ENCODE data around the gene TAP1.

TAP1 gene

GRCh38 chr6:32843331-32843978, 10.0 kb downstream of the TAP1 start:
- H3K9me3 ChIP-seq (ENCODE audit: low read length): peaks cover 7% of the 10 kb centered on the region
- peaks cover 7% of the 10 kb centered on the region for H3K4me1 ChIP-seq (ENCODE audit: insufficient read depth, low read length)
- peak overlapping the region; percentile 30 for H3K4me3 ChIP-seq (ENCODE audit: low read length)
- no peak overlapping the region for H2AFZ ChIP-seq (ENCODE audit: low read depth, low read length)
- H3K36me3 ChIP-seq (ENCODE audit: insufficient read depth, low read length): no peaks in the 10 kb centered on the region
- peaks cover 57% of the 10 kb centered on the region for H3K27me3 ChIP-seq (ENCODE audit: insufficient read depth, low read length)

DNA sequence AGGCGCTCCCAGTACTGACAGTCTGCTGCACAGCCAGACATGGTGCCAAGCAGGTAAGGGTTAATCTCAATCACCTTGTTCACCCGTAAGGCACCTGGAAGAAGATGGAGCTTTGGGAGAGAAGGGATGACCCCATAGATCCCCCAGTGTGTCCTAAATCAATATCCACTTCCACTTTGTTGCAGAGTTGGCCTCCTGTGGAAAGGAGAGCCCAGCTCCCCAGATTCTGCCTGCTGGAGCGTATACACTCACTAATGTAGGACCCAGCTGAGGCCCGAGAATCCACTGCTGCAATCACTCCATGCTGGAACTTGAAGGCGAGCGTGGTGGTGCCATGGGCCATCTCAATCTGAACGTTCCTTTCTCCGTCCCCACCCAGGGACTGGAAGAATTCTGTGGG, 10.8 kb downstream of the TAP1 start:
- no peak overlapping the region for H2AFZ ChIP-seq (ENCODE audit: low read depth, low read length)
- peaks cover 53% of the 10 kb centered on the region for H3K27me3 ChIP-seq (ENCODE audit: insufficient read depth, low read length)
- H3K4me1 ChIP-seq (ENCODE audit: insufficient read depth, low read length): peaks cover 11% of the 10 kb centered on the region
- H3K9me3 ChIP-seq (ENCODE audit: low read length): peaks cover 7% of the 10 kb centered on the region
- no peaks in the 10 kb centered on the region for H3K36me3 ChIP-seq (ENCODE audit: insufficient read depth, low read length)
- H3K4me3 ChIP-seq (ENCODE audit: low read length): no peak overlapping the region

GRCh38 chr6:32842021-32842650, 11.4 kb downstream of the TAP1 start:
- Histone ChIP-seq H3K4me3 (ENCODE audit: low read length) (no peak overlapping the region), H3K4me1 (ENCODE audit: insufficient read depth, low read length) (peaks cover 13% of the 10 kb centered on the region), H3K27me3 (ENCODE audit: insufficient read depth, low read length) (peaks cover 50% of the 10 kb centered on the region), H2AFZ (ENCODE audit: low read depth, low read length) (no peak overlapping the region), H3K9me3 (ENCODE audit: low read length) (peaks cover 7% of the 10 kb centered on the region), H3K36me3 (ENCODE audit: insufficient read depth, low read length) (no peaks in the 10 kb centered on the region)

- peaks cover 13% of the 10 kb centered on the region for H3K4me1 ChIP-seq (ENCODE audit: insufficient read depth, low read length)
- H3K36me3 ChIP-seq (ENCODE audit: insufficient read depth, low read length): no peaks in the 10 kb centered on the region
- H3K9me3 ChIP-seq (ENCODE audit: low read length): peaks cover 7% of the 10 kb centered on the region
- peaks cover 42% of the 10 kb centered on the region for H3K27me3 ChIP-seq (ENCODE audit: insufficient read depth, low read length)
- H3K4me3 ChIP-seq (ENCODE audit: low read length): no peak overlapping the region
- no peak overlapping the region for H2AFZ ChIP-seq (ENCODE audit: low read depth, low read length)
Measured at GRCh38 chr6:32840604-32841246, 12.8 kb downstream of the TAP1 start.

- peaks cover 32% of the 10 kb centered on the region for H3K27me3 ChIP-seq (ENCODE audit: insufficient read depth, low read length)
Measured at GRCh38 chr6:32839356-32839755, 14.1 kb downstream of the TAP1 start.

DNA sequence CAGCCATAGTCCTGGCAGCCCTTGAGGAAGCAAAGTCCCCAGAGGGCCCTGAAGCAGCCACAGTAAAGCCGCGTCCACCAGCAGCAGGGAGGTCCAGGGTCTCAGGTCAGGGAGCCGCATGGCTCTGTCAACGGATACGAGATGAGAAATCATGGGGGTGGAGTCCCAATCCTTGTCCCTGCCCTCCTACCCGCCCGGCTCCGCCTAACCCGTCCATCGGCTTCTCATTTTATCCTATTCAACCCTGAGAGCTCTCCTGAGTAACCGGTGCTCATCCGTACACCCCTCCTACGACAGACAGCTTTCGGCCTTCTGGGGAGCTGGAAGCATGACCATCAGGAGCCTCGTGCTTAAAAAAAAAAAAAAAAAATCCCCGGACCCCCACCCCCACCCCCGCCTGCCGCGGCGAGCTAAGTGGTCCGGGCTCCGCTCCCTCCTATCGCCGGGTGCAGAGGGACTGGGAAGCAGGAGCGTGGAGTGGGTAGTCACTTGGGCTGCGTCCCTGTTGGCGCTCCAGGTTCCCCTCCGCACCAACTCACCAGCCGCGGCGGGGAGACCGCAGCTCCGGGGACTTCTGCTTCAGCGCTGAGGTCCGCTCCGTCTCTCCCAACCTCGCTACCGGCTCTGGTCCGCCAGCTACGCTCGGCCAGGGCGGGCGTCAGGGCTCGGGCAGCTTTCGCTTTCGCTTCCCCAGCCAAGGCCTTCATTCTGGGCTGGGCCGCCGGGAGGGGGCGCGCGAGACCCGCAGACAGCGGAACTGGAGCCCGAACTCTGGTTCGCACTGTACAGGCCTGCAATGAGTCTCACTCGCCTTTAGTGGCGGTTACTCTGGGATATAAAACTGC, 15.2 kb downstream of the TAP1 start, which contains the start of gene TAP2:
TAP2 (minus strand) TSS at position 626 of the 845 bp plus-strand sequence; CDS start at position 120, 506 bp downstream.
- Histone ChIP-seq H3K4me1 (ENCODE audit: insufficient read depth, low read length) (peaks cover 6% of the 10 kb centered on the region), H3K27me3 (ENCODE audit: insufficient read depth, low read length) (peaks cover 22% of the 10 kb centered on the region), H2AFZ (ENCODE audit: low read depth, low read length) (peak within 1 kb of the TSS; percentile 64), H3K9me3 (ENCODE audit: low read length) (peaks cover 7% of the 10 kb centered on the region), H3K36me3 (ENCODE audit: insufficient read depth, low read length) (no peaks in the 10 kb centered on the region), H3K4me3 (ENCODE audit: low read length) (peak within 1 kb of the TSS; percentile 71)

More at GRCh38 chr6:32839356-32839755, 14.1 kb downstream of the TAP1 start:
- peaks cover 10% of the 10 kb centered on the region for H3K4me1 ChIP-seq (ENCODE audit: insufficient read depth, low read length)
- H2AFZ ChIP-seq (ENCODE audit: low read depth, low read length): no peak overlapping the region
- H3K36me3 ChIP-seq (ENCODE audit: insufficient read depth, low read length): no peaks in the 10 kb centered on the region
- peaks cover 7% of the 10 kb centered on the region for H3K9me3 ChIP-seq (ENCODE audit: low read length)
- H3K4me3 ChIP-seq (ENCODE audit: low read length): no peak overlapping the region

DNA sequence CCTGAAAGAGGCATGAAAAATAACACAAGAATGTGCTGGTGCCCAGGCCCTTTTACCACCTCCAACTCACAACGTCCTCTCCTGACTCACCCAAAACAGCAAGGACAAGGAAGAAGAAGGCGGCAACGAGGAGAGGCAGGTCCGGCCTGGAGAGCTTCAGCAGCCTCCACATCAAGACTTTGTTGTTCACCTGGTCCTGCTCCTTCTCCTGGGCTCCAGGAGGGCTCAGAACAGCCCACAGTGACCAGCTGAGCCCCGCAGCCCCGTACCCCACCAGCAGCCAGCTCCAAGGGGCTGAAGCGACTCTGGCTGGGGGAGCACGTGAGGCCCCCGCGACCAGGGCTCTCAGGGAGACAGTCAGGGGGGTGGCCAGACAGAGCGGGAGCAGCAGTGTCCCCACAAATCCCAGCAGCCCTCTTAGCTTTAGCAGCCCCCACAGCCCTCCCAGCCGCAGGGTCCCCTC, 15.8 kb downstream of the TAP1 start:
- Histone ChIP-seq H3K4me3 (ENCODE audit: low read length) (peak overlapping the region; percentile 71), H3K9me3 (ENCODE audit: low read length) (peaks cover 7% of the 10 kb centered on the region), H2AFZ (ENCODE audit: low read depth, low read length) (peak overlapping the region; percentile 64), H3K27me3 (ENCODE audit: insufficient read depth, low read length) (peaks cover 16% of the 10 kb centered on the region), H3K4me1 (ENCODE audit: insufficient read depth, low read length) (peaks cover 6% of the 10 kb centered on the region), H3K36me3 (ENCODE audit: insufficient read depth, low read length) (no peaks in the 10 kb centered on the region)

GRCh38 chr6:32836873-32837272, 16.6 kb downstream of the TAP1 start:
- Histone ChIP-seq H2AFZ (ENCODE audit: low read depth, low read length) (no peak overlapping the region), H3K4me1 (ENCODE audit: insufficient read depth, low read length) (peaks cover 6% of the 10 kb centered on the region), H3K9me3 (ENCODE audit: low read length) (peaks cover 2% of the 10 kb centered on the region), H3K4me3 (ENCODE audit: low read length) (no peak overlapping the region), H3K27me3 (ENCODE audit: insufficient read depth, low read length) (peaks cover 8% of the 10 kb centered on the region), H3K36me3 (ENCODE audit: insufficient read depth, low read length) (no peaks in the 10 kb centered on the region)

DNA sequence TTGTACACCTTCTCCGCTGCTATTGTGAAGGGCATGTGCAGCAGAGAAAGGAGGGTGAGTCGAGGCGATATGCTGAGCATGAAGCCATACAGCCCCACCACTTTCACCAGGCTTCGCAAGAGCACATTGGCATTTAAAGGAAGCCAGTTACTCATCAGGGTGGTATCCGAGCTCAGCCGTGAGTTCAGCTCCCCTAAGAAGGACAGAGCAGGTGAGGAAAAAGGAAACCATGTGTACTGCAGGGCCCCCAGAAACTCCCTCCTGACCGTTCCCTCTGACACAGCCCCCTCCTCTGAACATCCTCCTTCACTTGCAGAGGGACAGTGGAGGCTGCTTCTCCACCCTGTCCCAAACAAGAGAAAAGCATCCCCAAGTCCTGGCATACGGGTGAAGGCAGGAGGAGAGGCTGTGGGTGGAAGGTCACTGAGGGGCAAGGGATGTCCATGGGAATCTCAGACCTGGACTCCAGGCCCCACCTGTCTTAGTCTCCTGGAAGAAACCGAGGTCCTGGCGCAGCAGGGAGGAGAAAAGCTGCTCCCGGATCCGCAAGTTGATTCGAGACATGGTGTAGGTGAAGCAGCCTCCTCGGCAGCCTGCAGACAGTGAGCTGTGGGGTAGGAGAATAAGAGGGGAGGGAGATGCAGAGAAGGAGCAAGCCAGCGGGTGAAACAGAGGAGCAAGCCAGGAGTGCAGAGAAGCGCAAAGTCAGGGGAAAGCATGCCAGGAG, 18.2 kb downstream of the TAP1 start:
- H3K4me3 ChIP-seq (ENCODE audit: low read length): no peak overlapping the region
- no peaks in the 10 kb centered on the region for H3K36me3 ChIP-seq (ENCODE audit: insufficient read depth, low read length)
- no peaks in the 10 kb centered on the region for H3K27me3 ChIP-seq (ENCODE audit: insufficient read depth, low read length)
- H3K4me1 ChIP-seq (ENCODE audit: insufficient read depth, low read length): peaks cover 6% of the 10 kb centered on the region
- no peaks in the 10 kb centered on the region for H3K9me3 ChIP-seq (ENCODE audit: low read length)
- H2AFZ ChIP-seq (ENCODE audit: low read depth, low read length): no peak overlapping the region

GRCh38 chr6:32833664-32834063, 19.8 kb downstream of the TAP1 start:
- Histone ChIP-seq H3K36me3 (ENCODE audit: insufficient read depth, low read length) (no peaks in the 10 kb centered on the region), H3K27me3 (ENCODE audit: insufficient read depth, low read length) (no peaks in the 10 kb centered on the region)

GRCh38 chr6:32832535-32832934, 21.0 kb downstream of the TAP1 start:
- Histone ChIP-seq H3K4me1 (ENCODE audit: insufficient read depth, low read length) (no peaks in the 10 kb centered on the region), H3K4me3 (ENCODE audit: low read length) (no peak overlapping the region), H3K9me3 (ENCODE audit: low read length) (no peaks in the 10 kb centered on the region), H3K27me3 (ENCODE audit: insufficient read depth, low read length) (no peaks in the 10 kb centered on the region), H3K36me3 (ENCODE audit: insufficient read depth, low read length) (no peaks in the 10 kb centered on the region), H2AFZ (ENCODE audit: low read depth, low read length) (no peak overlapping the region)

More at GRCh38 chr6:32833664-32834063, 19.8 kb downstream of the TAP1 start:
- H3K4me3 ChIP-seq (ENCODE audit: low read length): no peak overlapping the region
- H3K9me3 ChIP-seq (ENCODE audit: low read length): no peaks in the 10 kb centered on the region
- no peak overlapping the region for H2AFZ ChIP-seq (ENCODE audit: low read depth, low read length)
- peaks cover 6% of the 10 kb centered on the region for H3K4me1 ChIP-seq (ENCODE audit: insufficient read depth, low read length)

DNA sequence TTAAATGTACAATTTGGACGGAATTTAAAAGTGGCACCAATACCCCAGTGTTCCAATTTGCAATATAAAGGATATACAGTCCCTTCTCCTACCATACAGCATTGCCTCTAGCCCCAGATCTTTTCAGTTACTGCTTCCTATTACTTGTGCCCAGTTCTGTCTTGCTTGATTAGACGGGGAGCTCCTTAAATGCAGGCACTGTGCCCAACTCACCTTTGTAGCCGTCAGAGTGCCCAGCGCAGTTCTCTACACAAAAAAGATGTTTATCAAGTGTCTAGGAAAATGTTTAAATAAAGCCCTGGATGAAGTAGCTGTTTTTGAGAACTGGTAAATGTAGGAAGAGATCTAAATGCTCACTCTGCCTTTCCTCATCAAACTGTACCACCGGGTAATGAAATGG, 22.6 kb downstream of the TAP1 start:
- no peaks in the 10 kb centered on the region for H3K9me3 ChIP-seq (ENCODE audit: low read length)
- H3K27me3 ChIP-seq (ENCODE audit: insufficient read depth, low read length): peaks cover 2% of the 10 kb centered on the region
- H3K36me3 ChIP-seq (ENCODE audit: insufficient read depth, low read length): no peaks in the 10 kb centered on the region
- no peak overlapping the region for H2AFZ ChIP-seq (ENCODE audit: low read depth, low read length)
- no peak overlapping the region for H3K4me3 ChIP-seq (ENCODE audit: low read length)
- H3K4me1 ChIP-seq (ENCODE audit: insufficient read depth, low read length): no peaks in the 10 kb centered on the region
